ENCODE measurements around the gene TAF12. TPM values are rescaled to one million over a fixed set of nuclear protein-coding genes. Genes with fewer than 3 reads are reported as not detected.
"Not testable (repeated sequence)": the region's sequence is repeated elsewhere in the genome, so short reads cannot be mapped to it uniquely, and the experiment has no call there.

Gene TAF12, protein sequence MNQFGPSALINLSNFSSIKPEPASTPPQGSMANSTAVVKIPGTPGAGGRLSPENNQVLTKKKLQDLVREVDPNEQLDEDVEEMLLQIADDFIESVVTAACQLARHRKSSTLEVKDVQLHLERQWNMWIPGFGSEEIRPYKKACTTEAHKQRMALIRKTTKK
- 1 to 10 TPM; 7.0 to 8.0 TPM for total RNA-seq
- 30.2 TPM for polyA plus RNA-seq (2013, experiment 1 of 2)
- 27.1 TPM for polyA plus RNA-seq (2013, experiment 2 of 2)
- total RNA-seq, result 12.8 to 40.5 (median 22.4) reads per million in 172 experiments

DNA sequence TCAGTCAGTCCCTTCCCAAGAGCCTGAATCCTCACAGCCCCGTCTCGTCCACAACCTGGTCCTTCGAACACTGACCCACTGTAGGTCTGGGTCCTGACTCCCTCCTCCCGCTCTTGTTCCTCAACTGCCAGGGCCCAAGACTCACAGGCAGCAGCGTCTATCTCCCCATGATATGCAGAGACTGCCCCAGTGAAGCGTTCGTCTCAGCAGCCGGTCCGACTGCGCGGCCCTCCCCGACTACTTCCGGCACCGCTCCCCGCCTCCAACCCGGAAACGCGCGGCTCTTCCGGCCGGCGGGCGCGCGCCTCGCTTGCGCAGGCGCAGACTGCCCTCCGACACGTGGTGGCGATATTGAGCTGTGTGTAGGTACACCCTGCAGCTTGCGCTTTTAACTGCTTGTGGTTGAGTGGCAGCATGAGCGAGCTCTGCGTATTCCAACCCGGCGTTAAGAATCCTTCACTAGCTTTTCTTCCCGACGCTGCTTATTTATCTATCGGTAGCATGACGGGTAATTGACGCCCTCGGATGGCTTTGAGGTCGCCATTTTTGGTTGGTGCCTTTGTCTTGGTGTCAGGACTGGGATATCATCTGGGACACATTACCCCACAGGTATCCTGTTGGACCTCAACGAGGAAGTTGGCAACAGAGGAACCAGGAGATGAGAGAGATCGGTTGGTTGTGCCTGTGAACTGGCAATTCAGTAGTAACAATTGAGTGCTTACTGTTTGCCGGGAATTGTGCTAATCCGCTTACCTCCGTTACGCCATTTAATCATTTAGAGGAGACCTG, at the start of gene TAF12:
Gene TAF12, minus strand, starts transcription at position 221 of the 789 bp plus-strand sequence. CDS start 20,986 bp downstream, outside the sequence.
- H3K4me1 ChIP-seq (ENCODE audit: insufficient read depth, low read length), result peaks cover 54% of the 10 kb centered on the region
- Mint-ChIP-seq H3K4me3 (peak within 1 kb of the TSS; percentile 92), H3K27ac (peak within 1 kb of the TSS; percentile 97), H3K9me3 (no peaks in the 10 kb centered on the region), H3K27me3 (no peaks in the 10 kb centered on the region), H3K36me3 (ENCODE audit: low read depth) (peaks cover 18% of the 10 kb centered on the region), H3K4me1 (ENCODE audit: low read depth) (peaks cover 62% of the 10 kb centered on the region)
- H3K9me3 ChIP-seq (ENCODE audit: control insufficient read depth in 1 of 2, insufficient read depth in 1 of 2, low read length in 2 of 2), result no peaks in the 10 kb centered on the region
- peak; percentile 63 for TF ChIP-seq CTCF (IDR thresholded peaks at IDR 0.05)
- H3K27me3 ChIP-seq (ENCODE audit: control insufficient read depth in 1 of 2, insufficient read depth in 2 of 2, low read length in 2 of 2), result no peaks in the 10 kb centered on the region
- DNase-seq (peak; percentile 87 to 98 (median 92)), ATAC-seq (ENCODE audit: poor library complexity) (peak; percentile 81)
- intact Hi-C loops (cut with DNase I, micrococcal nuclease), result loop anchor here (1.0 to 10.0 kb wide), 11 partner anchors 25 to 554 kb away; partner anchors contain the start of genes GMEB1 (in 2 of the 2), SRSF4 (in 2 of the 2), YTHDF2 (in 2 of the 2) and EYA3 (in 1 of the 2)
- CTCF ChIA-PET, result interaction anchor here (0.8 to 2.8 kb wide), 10 partner anchors 8 to 537 kb away, joined by 3 to 43 read pairs (median 4); partner anchors contain the start of genes GMEB1 and YTHDF2
- POLR2A ChIA-PET, result interaction anchor here (0.6 to 5.7 kb wide), 40 partner anchors 13 to 1753 kb away, joined by 3 to 198 read pairs (median 4); partner anchors contain the start of genes ATP5IF1, EPB41, GMEB1 and GPN2
- H3K4me3 ChIP-seq (ENCODE audit: low read length), result peak within 1 kb of the TSS; percentile 99
- no peaks in the 10 kb centered on the region for H3K36me3 ChIP-seq (ENCODE audit: insufficient read depth, low read length)
- peak within 1 kb of the TSS; percentile 94 for H3K27ac ChIP-seq (ENCODE audit: low read depth in 1 of 2, low read length in 2 of 2)

- POLR2A ChIA-PET, CTCF ChIA-PET: not testable (repeated sequence)
- peaks cover 33% of the 10 kb centered on the region for H3K36me3 ChIP-seq (ENCODE audit: insufficient read depth, low read length)
These were observed 48.8 kb upstream of the TAF12 start for GRCh38 chr1:28691627-28692026.

DNA sequence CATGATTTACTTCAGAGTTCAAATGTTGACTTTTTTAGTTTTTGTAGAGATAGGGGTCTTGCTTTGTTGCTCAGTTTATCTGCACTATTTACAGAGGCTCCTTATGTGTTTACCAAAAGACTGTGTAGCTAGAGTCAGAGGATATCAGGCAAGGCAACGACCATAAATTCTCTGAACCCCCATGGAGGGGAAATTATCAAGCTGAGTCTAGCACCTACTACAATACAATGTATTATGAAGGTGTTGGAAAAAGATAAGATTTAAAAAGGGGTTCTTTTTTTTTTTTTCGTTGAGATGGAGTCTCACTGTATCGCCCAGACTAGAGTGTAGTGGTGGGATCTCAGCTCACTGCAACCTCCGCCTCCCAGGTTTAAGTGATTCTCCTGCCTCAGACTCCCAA, 42.1 kb upstream of the TAF12 start:
- Histone ChIP-seq H3K4me3 (ENCODE audit: low read length) (no peak overlapping the region), H3K36me3 (ENCODE audit: insufficient read depth, low read length) (peaks cover 40% of the 10 kb centered on the region), H3K27ac (ENCODE audit: low read depth in 1 of 2, low read length in 2 of 2) (no peak overlapping the region), H3K27me3 (ENCODE audit: control insufficient read depth in 1 of 2, insufficient read depth in 2 of 2, low read length in 2 of 2) (no peaks in the 10 kb centered on the region), H3K9me3 (ENCODE audit: control insufficient read depth in 1 of 2, insufficient read depth in 1 of 2, low read length in 2 of 2) (no peaks in the 10 kb centered on the region), H3K4me1 (ENCODE audit: insufficient read depth, low read length) (no peaks in the 10 kb centered on the region)
- H3K4me1 Mint-ChIP-seq (ENCODE audit: low read depth), result no peaks in the 10 kb centered on the region
- no peak for TF ChIP-seq CTCF (IDR thresholded peaks at IDR 0.05)
- H3K27me3 Mint-ChIP-seq, result no peaks in the 10 kb centered on the region
- no peak for DNase-seq
- ChIA-PET CTCF (interaction anchor here (0.5 to 0.7 kb wide), 3 partner anchors 19 to 275 kb away, joined by 3 to 5 read pairs (median 3); no protein-coding TSS in a partner anchor), POLR2A (interaction anchor here (1.0 kb wide), 1 partner anchor 16 kb away, joined by 3 read pairs; no protein-coding TSS in a partner anchor)
- peaks cover 73% of the 10 kb centered on the region for H3K36me3 Mint-ChIP-seq (ENCODE audit: low read depth)
- intact Hi-C loops (cut with DNase I, micrococcal nuclease), result no loop called here
- H3K27ac Mint-ChIP-seq, result no peak overlapping the region
- no peak for ATAC-seq (ENCODE audit: poor library complexity)
- no peak overlapping the region for H3K4me3 Mint-ChIP-seq
- no peaks in the 10 kb centered on the region for H3K9me3 Mint-ChIP-seq

More at GRCh38 chr1:28691627-28692026, 48.8 kb upstream of the TAF12 start:
- not testable (repeated sequence) for H3K27ac Mint-ChIP-seq; H3K27me3 Mint-ChIP-seq; H3K27ac ChIP-seq (ENCODE audit: low read depth in 1 of 2, low read length in 2 of 2); H3K27me3 ChIP-seq (ENCODE audit: control insufficient read depth in 1 of 2, insufficient read depth in 2 of 2, low read length in 2 of 2); ATAC-seq (ENCODE audit: poor library complexity); H3K9me3 Mint-ChIP-seq; H3K9me3 ChIP-seq (ENCODE audit: control insufficient read depth in 1 of 2, insufficient read depth in 1 of 2, low read length in 2 of 2); H3K4me1 ChIP-seq (ENCODE audit: insufficient read depth, low read length); H3K4me3 ChIP-seq (ENCODE audit: low read length); H3K4me3 Mint-ChIP-seq; H3K4me1 Mint-ChIP-seq (ENCODE audit: low read depth); DNase-seq
- H3K36me3 Mint-ChIP-seq (ENCODE audit: low read depth), result peaks cover 61% of the 10 kb centered on the region
- intact Hi-C loops (cut with DNase I, micrococcal nuclease), result loop anchor here in 1 of 2 experiments (10.0 kb wide), 1 partner anchor 47 kb away; the partner anchor contains the start of genes RNU11 and TAF12
